NCI-H748 (cell line): ENCODE data around the gene INSL3.
"Not testable (repeated sequence)": the region's sequence is repeated elsewhere in the genome, so short reads cannot be mapped to it uniquely, and the experiment has no call there.

Source experiments
- DNase-seq: peaks from one replicate; lab custom pipeline; 2025; ENCODE audit not compliant: unreplicated experiment; lab: John Stamatoyannopoulos, UW

Gene INSL3

DNA sequence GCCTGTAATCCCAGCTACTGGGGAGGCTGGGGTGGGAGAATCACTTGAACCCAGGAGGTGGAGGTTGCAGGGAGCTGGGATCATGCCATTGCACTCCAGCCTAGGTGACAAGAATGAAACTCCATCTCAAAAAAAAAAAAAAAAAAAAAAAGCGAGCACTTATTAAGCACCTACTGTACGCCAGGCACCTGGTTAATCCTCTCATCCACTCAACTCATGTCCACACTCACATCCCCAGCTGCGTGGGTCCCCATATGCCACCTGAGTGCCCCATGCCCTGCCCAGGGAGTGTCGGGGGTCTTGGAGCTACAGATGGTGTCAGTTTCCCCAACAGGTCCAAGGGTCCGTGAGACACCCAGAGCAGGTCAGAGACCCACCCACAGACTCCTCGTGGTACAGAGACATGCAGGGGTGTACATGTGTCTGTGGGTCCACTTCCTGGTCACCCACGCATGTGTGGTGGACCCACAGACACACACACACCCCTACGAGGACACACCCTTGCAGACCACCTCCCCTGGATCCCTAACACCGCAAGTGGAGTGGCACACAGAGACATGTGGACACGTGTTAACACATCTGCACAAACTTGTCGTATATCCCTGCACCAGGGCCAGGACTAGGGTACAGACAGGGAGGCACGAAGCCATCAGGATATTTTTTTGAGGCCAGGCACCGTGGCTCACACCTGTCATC is 3.5 kb downstream of the INSL3 start:
- no peak for DNase-seq

DNA sequence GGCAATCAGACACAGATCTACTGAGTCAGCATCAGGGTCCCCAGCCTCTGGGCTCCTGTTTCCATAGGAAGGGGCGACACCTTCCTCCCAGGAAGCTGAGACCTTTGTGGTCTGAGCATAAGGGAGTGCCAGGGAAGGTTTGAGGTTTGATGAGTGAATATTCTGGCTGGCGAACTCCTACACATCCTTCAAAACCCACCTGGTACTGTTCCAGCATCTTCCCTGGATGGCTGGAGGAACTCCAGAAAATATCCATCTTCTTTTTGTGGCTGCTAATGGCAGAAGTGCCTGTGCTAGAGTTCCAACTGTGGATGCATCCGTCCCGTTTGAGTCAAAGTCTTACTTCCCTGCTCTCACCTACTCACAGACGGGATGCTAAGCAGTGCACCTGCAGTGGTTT is 9.2 kb downstream of the INSL3 start:
- no peak for DNase-seq

DNA sequence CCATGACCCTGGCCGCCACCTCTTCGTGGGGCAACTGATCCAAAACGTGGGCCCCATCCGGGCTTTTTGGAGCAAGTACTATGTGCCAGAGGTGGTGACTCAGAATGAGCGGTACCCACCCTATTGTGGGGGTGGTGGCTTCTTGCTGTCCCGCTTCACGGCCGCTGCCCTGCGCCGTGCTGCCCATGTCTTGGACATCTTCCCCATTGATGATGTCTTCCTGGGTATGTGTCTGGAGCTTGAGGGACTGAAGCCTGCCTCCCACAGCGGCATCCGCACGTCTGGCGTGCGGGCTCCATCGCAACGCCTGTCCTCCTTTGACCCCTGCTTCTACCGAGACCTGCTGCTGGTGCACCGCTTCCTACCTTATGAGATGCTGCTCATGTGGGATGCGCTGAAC is 9.6 kb downstream of the INSL3 start:
- DNase-seq = no peak

DNA sequence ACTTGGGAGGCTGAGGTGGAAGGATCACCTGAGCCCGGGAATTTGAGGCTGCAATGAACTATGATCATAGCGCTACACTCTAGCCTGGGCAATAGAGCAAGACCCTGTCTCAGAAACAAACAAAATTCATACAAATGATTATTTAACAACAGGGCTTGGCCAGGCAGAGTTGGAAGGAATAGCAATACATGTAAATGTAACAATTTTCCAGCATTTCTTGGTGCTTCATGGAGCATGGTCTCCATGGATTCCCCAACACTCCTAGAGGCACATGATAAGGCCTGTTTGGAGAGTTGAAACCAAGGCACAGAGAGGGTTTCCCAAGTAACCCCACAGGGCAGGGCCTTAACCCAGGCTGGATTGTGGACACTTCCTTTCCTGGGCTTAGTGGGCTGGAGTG is 10.2 kb downstream of the INSL3 start:
- DNase-seq = no peak

DNA sequence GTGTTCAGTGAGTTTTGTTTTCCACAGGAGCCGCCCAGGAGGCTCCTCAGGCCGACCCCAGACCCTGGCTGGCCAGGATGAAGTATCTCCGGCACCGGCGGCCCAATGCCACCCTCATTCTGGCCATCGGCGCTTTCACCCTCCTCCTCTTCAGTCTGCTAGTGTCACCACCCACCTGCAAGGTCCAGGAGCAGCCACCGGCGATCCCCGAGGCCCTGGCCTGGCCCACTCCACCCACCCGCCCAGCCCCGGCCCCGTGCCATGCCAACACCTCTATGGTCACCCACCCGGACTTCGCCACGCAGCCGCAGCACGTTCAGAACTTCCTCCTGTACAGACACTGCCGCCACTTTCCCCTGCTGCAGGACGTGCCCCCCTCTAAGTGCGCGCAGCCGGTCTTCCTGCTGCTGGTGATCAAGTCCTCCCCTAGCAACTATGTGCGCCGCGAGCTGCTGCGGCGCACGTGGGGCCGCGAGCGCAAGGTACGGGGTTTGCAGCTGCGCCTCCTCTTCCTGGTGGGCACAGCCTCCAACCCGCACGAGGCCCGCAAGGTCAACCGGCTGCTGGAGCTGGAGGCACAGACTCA is 13.5 kb downstream of the INSL3 start:
- DNase-seq = no peak

DNA sequence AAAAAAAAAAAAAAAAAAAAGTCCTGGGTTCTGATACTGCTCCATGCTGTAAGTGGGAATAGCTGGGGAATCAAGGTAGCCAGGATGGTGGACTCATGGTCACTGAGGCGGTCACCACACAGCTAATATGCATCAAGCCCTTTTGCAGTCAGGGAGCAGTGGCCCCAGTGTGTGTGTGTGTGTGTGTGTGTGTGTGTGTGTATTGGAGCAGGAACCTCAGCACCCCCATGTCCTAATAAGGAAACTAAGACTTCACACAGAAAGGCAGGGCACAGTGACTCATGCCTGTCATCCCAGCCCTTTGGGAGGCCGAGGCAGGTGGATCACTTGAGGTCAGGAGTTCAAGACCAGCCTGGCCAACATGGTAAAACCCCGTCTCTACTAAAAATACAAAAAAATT is 14.4 kb downstream of the INSL3 start:
- DNase-seq = no peak

DNA sequence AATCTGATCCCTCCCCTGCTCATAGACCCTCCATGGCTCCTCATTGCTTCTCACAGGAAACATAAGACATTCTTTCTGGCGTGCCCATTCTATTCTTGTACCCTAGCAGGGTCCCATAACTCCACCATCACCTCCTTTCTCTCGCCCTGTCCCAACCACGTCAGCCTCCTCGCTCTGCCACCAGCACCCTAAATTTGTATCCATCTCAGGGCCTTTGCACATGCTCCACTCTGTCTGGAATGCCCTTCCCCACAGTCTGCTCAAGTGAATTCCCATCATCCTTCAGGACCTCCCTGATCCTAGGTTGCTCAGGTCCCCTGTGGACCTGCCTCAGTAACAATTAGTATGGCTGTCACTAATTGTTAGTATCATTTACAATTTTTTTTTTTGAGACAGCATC is 15.9 kb downstream of the INSL3 start:
- DNase-seq = no peak

DNA sequence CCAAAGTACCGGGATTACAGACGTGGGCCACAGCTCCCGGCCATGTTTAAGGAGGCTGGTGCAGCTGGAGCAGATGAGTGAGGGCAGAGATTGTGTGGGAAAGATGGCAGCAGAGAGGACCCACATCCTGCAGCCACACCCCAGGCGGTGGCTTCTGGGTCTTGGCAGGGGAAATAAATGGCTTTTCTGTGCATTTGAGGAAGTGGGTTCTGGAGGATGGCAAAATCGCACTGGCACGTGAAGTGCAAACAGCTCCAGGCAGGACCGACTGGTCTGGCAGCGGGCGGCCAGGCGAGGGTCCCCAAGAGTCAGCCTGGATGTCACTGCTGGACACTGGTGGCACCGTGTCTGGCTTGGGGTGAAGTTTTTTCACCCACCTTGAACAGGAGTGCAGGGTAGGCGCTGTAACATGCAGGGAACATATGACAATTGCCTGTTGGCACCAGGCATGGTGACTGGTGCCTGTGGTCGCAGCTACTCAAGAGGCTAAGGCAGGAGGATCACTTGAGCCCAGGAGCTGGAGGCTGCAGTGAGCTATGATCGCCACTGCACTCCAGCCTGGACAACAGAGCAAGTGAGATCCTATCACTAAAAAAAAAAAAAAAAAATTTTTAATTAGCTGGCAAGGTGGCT is 17.9 kb downstream of the INSL3 start:
- no peak for DNase-seq

DNA sequence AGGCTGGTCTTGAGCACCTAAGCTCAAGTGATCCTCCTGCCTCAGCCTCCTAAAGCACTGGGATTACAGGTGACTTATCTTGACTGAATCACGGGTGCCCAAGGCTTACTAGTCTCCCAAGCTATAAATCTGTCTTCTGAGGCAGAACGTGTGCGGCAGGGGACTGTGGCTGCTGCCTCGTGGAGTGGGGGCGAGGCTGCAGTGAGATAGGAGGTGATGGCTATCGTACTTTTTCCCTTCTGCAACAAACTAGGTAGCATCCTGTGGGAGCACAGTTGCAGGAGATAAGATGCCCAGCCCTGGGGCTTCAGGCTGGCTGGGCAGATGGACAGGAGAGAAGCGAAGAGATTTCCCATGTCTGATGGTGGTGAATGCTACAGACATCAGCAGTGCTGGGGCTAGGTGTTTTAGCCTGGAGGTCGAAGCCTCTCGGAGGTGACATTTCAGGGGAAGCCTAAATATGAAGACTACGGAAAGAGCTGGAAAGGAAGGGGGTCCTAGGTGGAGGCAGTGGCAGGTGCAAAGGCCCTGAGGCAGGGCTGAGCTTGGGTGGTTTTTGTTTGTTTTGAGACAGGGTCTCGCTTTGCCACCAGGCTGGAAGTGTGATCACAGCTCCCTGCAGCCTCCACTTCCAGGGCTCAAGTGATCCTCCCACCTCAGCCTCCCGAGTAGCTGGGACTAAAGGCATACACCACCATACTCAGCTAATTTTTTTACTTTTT is 19.0 kb downstream of the INSL3 start:
- DNase-seq = no peak

DNA sequence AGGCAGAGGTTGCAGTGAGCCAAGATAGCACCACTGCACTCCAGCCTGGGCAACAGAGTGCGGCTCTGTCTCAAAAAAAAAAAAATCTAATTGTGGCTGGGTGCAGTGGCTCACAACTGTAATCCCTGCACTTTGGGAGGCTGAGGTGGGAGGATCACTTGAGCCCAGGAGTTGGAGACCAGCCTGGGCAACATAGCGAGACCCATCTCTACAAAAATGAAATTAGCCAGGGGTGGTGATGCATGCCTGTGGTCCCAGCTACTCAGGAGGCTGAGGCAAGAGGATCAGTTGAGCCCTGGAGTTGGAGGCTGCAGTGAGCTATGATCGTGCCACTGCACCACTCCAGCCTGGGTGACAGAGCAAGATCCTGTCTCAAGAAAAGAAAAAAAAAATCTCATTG is 22.7 kb downstream of the INSL3 start:
- not testable (repeated sequence) for DNase-seq

DNA sequence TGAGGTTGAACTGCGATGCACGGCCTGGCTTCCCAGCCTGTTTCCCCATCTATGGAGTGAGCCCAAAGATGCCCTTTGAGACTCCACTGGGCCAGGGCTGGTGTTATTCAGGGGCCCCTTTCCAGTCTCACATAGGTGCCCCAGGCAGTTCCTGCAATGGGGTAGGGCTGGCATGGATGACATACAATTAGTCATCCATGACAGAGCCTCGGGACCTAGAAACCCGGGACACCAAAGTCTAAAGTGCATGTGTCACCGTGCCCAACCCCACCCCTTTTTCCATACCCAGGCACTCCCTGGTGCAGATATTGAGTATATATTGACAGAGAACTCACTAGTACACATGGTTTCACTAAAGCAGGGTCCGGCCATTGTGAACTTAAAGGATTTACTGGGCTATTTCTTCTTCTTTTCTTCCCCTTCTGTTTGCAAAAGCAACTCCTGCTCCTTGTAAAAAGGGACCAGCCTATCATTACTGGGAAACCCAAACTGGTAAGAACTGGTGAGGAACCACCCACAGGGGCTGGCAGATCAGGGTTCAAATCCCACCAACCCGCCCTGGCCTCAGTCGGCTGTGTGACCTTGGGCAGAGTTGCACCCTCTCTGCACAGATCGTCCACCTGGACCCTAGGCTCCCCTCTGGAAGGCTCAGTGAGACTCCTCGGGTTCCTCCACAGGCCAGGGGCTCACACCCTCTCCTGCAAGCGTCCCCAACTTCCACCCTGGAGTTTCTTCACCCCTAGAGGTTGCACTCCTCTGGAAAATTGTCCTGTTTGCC is 23.7 kb downstream of the INSL3 start:
- no peak for DNase-seq

DNA sequence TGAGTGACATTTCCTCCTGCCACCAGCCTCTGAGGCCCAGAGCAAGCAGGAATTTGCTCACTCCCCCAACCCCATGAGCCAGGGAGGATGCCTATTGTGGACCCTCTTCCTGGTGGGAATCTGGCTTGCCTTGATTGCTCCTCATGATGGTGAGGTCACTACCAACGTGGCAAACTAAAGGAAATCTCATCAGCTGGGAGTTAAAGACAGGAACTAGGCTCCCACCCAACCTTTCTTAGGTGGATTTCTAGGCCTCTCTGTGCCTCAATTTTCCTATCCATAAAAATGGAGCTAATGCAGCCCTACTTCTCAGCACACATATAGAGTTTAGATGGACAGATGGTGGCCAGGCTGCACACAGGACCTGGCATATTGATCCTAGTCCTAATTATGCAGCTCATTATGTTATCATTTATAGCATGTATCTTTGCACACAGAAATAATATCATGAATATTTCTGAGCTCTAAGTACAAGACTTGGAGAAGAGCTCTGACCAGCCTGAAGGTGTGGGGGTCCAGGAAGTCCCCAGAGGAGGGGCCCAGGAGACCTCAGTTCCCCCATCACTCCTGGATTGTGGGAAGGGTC is 24.4 kb downstream of the INSL3 start:
- DNase-seq = no peak

DNA sequence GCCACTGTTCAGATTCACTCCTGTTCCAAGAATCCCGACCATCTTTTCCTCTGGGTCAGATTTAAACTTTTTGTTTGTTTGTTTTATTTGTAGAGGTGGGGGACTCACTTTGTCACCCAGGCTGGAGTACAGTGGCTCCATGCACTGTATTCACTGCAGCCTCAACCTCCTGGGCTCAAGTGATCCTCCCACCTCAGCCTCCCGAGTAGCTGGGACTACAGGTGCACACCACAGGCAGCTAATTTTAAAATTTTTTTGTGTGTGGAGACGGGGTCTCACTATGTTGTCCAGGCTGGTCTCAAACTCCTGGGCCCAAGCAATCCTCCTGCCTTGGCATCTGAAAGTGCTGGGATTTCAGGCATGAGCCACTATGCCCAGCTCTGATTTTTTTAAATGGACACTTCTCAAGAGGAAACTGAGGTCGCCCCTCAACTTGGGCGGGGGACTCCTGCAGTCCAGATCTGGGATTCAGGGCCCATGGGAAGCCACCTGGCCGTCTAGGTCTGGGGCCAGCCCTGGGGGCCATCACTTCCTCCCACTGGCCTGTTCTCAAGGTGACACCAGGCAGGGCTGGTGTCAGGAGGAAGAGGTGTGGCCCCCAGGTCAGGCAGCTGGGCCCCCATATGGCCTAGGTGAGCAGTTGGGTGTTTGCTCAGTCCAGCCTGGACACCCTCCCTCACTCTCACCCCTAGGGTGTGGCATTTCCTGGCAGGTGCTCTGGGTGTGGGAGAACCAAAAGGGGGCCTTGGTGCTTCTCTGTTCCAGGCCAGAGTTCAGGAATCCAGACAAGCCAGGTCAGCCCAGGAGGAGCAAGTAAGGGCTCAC is 25.1 kb downstream of the INSL3 start:
- DNase-seq = no peak

DNA sequence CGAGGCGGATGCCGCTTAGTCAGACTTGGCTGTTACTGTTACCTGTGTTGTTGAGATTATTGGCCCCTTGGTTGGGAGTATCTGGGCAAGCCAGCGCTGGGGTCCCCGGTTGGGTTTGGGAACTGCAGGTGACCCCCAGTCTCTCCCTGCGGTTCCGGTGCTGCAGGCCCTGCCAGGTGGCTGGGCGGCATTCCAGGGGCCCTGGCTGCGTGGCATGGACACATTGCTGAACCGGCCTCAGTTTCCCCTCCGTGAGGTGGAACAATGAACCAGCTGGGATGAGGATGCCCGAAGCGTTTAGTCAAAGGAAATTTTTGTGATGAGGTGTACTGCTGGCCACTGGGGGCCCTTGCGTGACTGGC is 25.8 kb downstream of the INSL3 start:
- no peak for DNase-seq

DNA sequence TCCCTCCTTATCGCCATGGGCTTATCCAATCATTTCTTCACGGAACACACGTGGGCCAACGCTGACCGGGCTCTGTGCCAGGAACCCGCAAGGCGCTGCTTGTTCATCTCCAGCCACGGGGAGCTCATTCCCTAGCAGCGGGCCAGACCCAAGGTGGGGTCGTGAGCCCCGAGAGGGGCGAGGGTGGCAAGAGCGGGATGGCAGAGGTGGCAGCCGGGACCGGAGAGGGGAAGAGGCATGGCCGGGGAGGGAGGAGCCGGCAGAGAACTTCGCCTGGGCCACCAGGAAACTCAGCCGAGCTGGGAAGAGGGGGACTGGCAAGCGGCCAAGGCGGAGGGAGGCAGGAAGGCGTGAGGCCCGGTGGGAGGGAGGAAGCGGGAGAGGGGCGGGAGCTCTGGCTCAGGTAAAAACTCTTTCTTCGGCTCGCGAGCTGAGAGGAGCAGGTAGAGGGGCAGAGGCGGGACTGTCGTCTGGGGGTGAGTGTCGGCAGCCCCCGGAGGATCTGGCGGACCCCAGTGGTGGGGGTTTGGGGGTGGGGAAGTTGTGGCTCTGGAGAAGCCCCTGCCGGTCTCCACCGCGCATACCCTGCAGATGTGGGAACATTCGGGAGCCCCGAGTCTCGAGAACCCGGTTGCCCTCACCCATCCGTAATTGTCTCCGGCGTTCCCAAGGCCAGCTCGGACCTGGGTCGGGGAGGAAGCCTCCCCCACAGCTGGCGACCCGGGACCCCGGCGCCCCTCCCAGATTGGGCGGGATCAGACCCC is 26.4 kb downstream of the INSL3 start, which contains the start of gene B3GNT3:
TSS of gene B3GNT3 (plus strand) at position 408 of the 764 bp plus-strand sequence. CDS start 12,670 bp downstream, outside the sequence.
- DNase-seq = peak; percentile 49

DNA sequence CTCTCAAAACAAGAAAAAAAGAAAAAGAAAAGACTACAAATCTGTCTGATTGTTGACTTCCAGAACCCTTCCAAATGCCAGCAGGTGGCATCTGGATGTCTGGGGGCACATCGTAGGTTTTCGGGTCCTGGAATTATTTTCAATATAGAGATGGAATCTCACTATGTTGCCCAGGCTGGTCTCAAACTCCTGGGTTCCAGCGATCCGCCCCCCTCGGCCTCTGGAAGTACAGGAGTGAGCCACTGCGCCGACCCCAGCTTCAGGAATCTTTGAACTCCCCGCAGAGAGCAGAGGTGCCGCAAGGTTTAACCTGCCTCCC is 26.9 kb downstream of the INSL3 start:
- no peak for DNase-seq

DNA sequence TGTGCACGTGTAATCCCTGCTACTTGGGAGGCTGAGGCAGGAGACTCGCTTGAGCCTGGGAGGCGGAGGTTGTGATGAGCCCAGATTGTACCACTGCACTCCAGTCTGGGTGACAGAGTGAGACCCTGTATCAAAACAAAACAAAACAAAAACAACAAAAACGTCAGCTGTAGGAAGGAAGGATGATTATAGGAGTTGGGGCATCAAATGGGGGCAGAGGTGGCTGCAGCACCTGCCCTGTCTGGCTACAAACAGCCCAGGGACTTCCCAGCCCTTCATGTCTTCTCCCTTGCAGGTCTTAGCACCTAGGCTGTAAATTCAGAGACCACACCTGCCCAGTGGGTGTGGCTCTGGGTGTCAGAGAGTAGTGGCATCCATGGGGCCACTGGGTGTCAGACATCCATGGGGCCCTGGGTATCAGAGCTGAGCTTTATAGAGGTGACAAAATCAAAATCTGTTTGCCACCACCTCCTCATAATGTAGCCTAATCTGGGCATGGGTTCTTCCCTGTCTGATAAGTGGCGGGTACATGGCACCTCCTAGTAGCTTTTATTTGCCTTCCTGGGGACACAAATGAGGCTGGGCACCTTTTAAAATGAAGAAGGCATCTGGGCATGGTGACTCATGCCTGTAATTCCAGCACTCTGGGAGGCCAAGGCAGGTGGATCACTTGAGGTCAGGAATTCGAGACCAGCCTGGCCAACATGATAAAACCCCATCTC is 31.1 kb downstream of the INSL3 start:
- DNase-seq = no peak

DNA sequence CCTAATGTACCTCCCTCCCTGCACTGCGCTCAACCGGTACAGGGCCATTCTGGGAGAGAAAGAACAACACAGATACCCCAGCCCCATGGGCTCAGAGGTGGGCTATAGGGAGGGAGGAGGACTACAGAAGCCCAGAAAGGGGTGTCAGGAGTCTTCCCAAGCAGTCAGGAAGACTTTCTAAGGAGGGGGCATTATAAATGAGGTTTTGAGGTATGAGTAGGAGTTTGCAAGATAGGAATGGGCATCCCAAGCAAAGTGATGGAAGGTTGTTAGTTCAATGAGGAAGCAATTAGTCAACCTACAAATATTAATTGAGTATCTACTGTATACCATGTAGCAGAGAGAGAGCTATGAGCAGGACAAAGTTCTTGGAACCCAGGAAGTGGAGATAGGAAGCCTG is 32.7 kb downstream of the INSL3 start:
- no peak for DNase-seq
